Ascending aorta (tissue), 2 donors: ENCODE results near the gene SPOUT1. TPM values are rescaled to one million over a fixed set of nuclear protein-coding genes. Genes with fewer than 3 reads are reported as not detected.
A peak's percentile ranks its signal among the peaks of the same experiment; 100 is the strongest.

Experiments
- DNase-seq, 2 donors: peaks; one replicate each; pipeline ENCODE4 v3.0.0-alpha.2; 2019; ENCODE audit warnings: low spot score in 2 of 2
- H3K27ac ChIP-seq, 2 donors: fragments of 200-600 bp; sonication (generic); one replicate each; pipeline ENCODE4 v1.5.1; 2016 to 2017; ENCODE audit warnings: mild to moderate bottlenecking in 1 of 2
- H3K27me3 ChIP-seq: fragments of 200-600 bp; sonication (generic); one replicate; pipeline ENCODE4 v1.5.1; 2017
- H3K36me3 ChIP-seq, 2 donors: fragments of 200-600 bp; sonication (generic); one replicate each; pipeline ENCODE4 v1.5.1; 2016
- H3K4me1 ChIP-seq, 2 donors: fragments of 200-600 bp; sonication (generic); one replicate each; pipeline ENCODE4 v1.5.1; 2016 to 2017; ENCODE audit warnings: mild to moderate bottlenecking in 1 of 2
- H3K4me3 ChIP-seq, 2 donors: fragments of 200-600 bp; sonication (generic); one replicate each; pipeline ENCODE4 v1.5.1; 2016 to 2017; ENCODE audit warnings: mild to moderate bottlenecking in 1 of 2
- H3K9me3 ChIP-seq, 2 donors: fragments of 200-600 bp; sonication (generic); one replicate each; pipeline ENCODE4 v1.5.1; 2016
- intact Hi-C: fragments of 100-400 bp; cut with DNase I; formaldehyde crosslinking; loops from one replicate; pipeline ENCODE4 v1.15.1; 2023
- total RNA-seq: library from RNA; depleted of rRNA; stranded (reverse); fragments of >200 nt; gene quantifications from one replicate; pipeline ENCODE4 v1.1.0, GENCODE V29; 2016
- TF ChIP-seq, protein P1 (sequence below), 3 experiments: fragments of 200-600 bp in 2 of 3; fragments of 450-650 bp in 1 of 3; sonication (generic) in 2 of 3; IDR thresholded peaks; one replicate each; pipeline ENCODE4 v1.5.1; 2016 to 2019; ENCODE audit warnings: antibody characterized with exemption in 3 of 3, mild to moderate bottlenecking in 1 of 3, moderate library complexity in 1 of 3

Gene SPOUT1
- total RNA-seq, 1 donor from 2014 or later = 26.5 TPM

DNA sequence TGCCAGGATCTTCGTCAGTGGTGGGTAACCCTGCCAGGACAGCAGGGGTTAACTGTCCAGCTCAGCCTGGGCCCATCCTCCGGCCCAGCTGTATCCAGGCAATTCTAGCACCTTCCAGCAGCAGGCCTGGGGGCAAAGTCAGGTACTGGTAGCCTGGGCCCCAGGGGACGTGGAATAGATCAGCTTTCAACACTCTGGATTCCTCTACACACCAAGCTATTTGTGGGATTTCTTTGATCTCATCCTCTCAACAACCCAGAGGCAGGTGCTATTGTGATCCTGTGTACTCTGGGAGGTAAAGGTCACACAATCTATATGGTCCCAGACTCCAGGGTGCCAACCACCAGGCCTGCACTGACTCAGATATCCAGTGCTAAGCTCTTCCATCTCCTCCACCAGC is 8.7 kb upstream of the SPOUT1 start:
- TF ChIP-seq, protein P1, sequence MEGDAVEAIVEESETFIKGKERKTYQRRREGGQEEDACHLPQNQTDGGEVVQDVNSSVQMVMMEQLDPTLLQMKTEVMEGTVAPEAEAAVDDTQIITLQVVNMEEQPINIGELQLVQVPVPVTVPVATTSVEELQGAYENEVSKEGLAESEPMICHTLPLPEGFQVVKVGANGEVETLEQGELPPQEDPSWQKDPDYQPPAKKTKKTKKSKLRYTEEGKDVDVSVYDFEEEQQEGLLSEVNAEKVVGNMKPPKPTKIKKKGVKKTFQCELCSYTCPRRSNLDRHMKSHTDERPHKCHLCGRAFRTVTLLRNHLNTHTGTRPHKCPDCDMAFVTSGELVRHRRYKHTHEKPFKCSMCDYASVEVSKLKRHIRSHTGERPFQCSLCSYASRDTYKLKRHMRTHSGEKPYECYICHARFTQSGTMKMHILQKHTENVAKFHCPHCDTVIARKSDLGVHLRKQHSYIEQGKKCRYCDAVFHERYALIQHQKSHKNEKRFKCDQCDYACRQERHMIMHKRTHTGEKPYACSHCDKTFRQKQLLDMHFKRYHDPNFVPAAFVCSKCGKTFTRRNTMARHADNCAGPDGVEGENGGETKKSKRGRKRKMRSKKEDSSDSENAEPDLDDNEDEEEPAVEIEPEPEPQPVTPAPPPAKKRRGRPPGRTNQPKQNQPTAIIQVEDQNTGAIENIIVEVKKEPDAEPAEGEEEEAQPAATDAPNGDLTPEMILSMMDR (IDR thresholded peaks at IDR 0.05) = no peak
- no peak for DNase-seq
- Histone ChIP-seq H3K4me3 (no peak overlapping the region), H3K36me3 (peaks cover 22% of the 10 kb centered on the region in 2 donors), H3K4me1 (no peaks in the 10 kb centered on the region), H3K27me3 (no peaks in the 10 kb centered on the region), H3K27ac (no peak overlapping the region), H3K9me3 (no peaks in the 10 kb centered on the region)
- intact Hi-C loops = no loop called here

DNA sequence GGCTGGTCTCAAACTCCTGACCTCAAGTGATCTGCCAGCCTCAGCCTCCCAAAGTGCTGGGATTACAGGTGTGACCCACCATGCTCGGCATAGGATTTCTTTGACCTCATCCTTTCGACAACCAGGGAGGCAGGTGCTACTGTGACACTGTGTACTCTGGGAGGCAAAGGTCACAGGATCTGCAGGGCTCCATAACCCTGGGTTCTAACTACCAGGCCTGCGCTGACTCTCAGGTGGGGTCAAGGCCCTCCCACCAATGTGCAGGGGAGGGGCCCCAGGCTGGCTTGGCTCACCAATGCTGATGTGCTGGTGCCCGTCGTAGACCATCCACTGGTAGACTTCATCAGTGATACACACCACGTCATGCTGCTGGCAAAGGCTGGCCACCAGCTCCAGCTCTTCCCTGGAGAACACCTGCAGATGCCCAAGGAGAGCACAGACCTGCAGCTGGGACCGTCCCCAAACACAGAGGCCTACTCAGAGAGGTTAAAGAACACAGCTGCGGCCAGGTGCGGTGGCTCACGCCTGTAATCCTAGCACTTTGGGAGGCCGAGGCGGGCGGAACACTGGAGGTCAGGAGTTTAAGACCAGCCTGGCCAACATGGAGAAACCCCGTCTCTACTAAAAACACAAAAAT is 7.0 kb upstream of the SPOUT1 start:
- Histone ChIP-seq H3K27ac (no peak overlapping the region), H3K4me1 (no peaks in the 10 kb centered on the region), H3K36me3 (peaks cover 15 to 18% of the 10 kb centered on the region in 2 donors), H3K9me3 (no peaks in the 10 kb centered on the region), H3K4me3 (no peak overlapping the region), H3K27me3 (no peaks in the 10 kb centered on the region)
- intact Hi-C loops = no loop called here
- no peak for DNase-seq
- TF ChIP-seq, protein P1 (IDR thresholded peaks at IDR 0.05) = no peak

DNA sequence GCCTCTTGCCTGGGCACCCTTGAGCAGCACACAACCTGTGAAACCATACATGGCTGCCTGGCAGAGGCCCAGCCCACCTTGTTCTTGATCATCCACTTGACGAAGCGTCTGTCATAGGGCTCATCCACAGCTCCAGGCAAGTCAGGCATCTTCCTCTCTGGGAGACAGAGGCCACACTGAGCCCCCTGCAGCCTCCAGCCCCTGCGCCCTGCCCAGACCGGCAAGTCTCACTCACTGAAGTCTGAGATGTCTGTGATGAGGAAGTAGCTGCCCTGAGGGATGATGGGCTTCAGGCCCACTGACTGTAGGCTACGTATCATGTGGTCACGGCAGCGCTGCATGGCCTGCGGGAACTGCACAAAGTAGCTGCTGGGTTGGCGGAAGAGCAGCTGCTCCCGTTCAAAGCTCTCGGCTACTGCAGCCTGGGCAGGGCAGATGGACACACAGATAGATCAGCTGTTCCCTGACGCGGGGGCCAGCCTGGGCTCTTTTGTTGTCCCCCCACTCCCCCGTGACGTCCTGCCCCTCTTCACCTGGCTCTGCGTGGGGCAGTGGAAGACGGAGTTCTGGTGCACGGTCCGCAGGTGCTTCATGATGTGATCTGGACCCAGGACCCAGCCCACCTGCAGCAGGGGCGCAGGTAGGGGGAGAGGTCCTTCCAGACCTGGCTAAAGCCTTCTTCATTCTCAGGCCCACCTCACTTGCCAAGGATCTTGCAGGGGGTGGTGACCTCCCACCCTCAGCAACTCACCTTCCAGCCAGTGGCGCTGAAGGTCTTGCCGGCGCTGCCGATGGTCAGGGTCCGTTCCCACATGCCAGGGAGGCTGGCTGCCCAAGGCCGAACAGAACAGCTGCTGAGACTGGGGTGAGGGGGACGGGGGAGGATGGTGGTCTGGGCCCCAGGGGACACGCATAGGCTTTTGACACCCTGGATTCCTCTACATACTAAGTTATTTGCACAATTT is 5.9 kb upstream of the SPOUT1 start:
- peaks cover 15 to 18% of the 10 kb centered on the region in 2 donors for H3K36me3 ChIP-seq
- H3K27me3 ChIP-seq = no peaks in the 10 kb centered on the region
- H3K27ac ChIP-seq = no peak overlapping the region
- H3K4me1 ChIP-seq = no peaks in the 10 kb centered on the region
- H3K4me3 ChIP-seq = no peak overlapping the region
- intact Hi-C loops = no loop called here
- H3K9me3 ChIP-seq = no peaks in the 10 kb centered on the region
- DNase-seq = no peak
- TF ChIP-seq, protein P1 (IDR thresholded peaks at IDR 0.05) = no peak

DNA sequence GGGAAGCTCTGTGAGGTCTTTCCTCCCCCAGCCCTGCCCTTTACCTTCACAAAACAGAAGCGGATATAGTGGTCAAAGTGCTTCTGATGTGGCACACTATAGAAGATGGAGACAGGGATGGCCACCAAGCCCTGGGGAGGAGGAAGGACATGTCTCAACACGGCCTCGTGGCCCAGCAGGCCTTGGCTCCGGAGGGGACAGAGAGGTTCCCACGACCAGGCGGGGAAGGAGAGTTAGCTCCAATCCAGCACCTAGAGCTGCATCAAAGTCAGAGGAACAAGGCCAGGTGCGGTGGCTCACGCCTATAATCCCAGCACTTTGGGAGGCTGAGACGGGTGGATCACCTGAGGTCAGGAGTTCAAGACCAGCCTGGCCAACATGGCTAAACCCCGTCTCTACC is 4.1 kb upstream of the SPOUT1 start:
- intact Hi-C loops = no loop called here

DNA sequence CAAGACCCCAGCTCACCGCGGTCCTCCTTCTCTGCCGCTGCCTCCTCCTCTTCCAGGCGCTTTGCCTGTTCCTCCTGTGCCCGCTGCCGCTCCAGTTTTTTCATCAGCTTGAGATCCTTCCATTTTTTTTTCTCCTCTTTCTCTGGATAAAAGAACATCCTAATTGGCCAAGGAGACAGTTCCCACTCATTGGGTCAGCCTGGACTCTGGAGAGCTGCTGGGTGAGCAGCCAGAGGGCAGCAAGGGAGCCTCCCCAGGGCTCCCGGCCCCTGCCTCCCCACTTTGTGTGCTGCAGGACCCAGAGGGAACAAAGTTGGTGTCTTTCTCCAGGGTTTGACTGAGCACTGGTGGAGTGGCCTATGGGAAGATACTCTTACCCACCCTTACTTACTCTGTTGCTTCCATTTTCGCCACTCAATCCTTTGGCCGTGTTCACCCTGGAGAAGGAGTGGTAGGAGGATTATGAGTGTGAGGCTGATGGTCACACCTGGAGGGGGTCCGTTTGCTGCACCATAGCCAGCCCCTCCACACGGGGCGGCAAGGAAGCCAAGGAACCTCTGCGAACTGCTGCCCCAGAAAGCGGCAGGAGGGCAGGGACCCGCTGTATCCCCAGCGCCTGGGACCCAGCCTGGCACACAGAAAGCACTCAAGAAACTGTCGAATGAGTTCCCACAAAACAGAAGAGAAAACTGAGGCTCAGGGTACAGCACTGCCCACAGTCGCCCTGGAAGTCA is 708 bp downstream of the SPOUT1 start:
- DNase-seq = no peak

More for the DNA sequence above, 4.1 kb upstream of the SPOUT1 start:
- H3K4me1 ChIP-seq = peaks cover 9 to 10% of the 10 kb centered on the region in 2 donors
- H3K4me3 ChIP-seq = no peak overlapping the region
- H3K27ac ChIP-seq = no peak overlapping the region
- H3K9me3 ChIP-seq = no peaks in the 10 kb centered on the region
- TF ChIP-seq, protein P1 (IDR thresholded peaks at IDR 0.05) = no peak
- H3K36me3 ChIP-seq = peaks cover 15 to 18% of the 10 kb centered on the region in 2 donors
- no peaks in the 10 kb centered on the region for H3K27me3 ChIP-seq
- no peak for DNase-seq

More for the DNA sequence above, 708 bp downstream of the SPOUT1 start:
- TF ChIP-seq, protein P1 (IDR thresholded peaks at IDR 0.05) = no peak
- Histone ChIP-seq H3K4me1 (peaks cover 11 to 12% of the 10 kb centered on the region in 2 donors), H3K27me3 (no peaks in the 10 kb centered on the region), H3K9me3 (no peaks in the 10 kb centered on the region), H3K36me3 (peaks cover 26 to 44% of the 10 kb centered on the region in 2 donors), H3K4me3 (peak overlapping the region; percentile 80 to 94), H3K27ac (peak overlapping the region; percentile 81 to 90)
- intact Hi-C loops = loop anchor here (1.0 to 5.0 kb wide), 3 partner anchors 11 to 208 kb away; partner anchors contain the start of genes ENDOG, LRRC8A and MIGA2
